ENCODE results near the gene INHBC.
"Not testable (repeated sequence)": the region's sequence is repeated elsewhere in the genome, so short reads cannot be mapped to it uniquely, and the experiment has no call there.

INHBC gene

GRCh38 chr12:57439762-57440266 is 5.2 kb downstream of the INHBC start:
- no peak overlapping the region for H3K27ac ChIP-seq
- no peaks in the 10 kb centered on the region for H3K36me3 ChIP-seq
- no peak overlapping the region for H3K4me3 ChIP-seq
- DNase-seq: no peak
- intact Hi-C loops (cut with DNase I; ENCODE audit: low total_unique reads): no loop called here
- no peak for TF ChIP-seq CTCF (IDR thresholded peaks at IDR 0.05)
- no peaks in the 10 kb centered on the region for H3K4me1 ChIP-seq
- H3K9me3 ChIP-seq: no peaks in the 10 kb centered on the region
- H3K27me3 ChIP-seq: no peaks in the 10 kb centered on the region

GRCh38 chr12:57441393-57441792 is 6.8 kb downstream of the INHBC start:
- DNase-seq; H3K27me3 ChIP-seq; intact Hi-C loops (cut with DNase I; ENCODE audit: low total_unique reads): not testable (repeated sequence)

GRCh38 chr12:57441846-57442427 is 7.4 kb downstream of the INHBC start:
- intact Hi-C loops (cut with DNase I; ENCODE audit: low total_unique reads): no loop called here
- no peak for DNase-seq
- no peak overlapping the region for H3K4me3 ChIP-seq
- H3K36me3 ChIP-seq: no peaks in the 10 kb centered on the region
- H3K27ac ChIP-seq: no peak overlapping the region
- no peaks in the 10 kb centered on the region for H3K4me1 ChIP-seq
- no peak for TF ChIP-seq CTCF (IDR thresholded peaks at IDR 0.05)
- no peaks in the 10 kb centered on the region for H3K9me3 ChIP-seq
- no peaks in the 10 kb centered on the region for H3K27me3 ChIP-seq

More at GRCh38 chr12:57441393-57441792, 6.8 kb downstream of the INHBC start:
- not testable (repeated sequence) for H3K4me3 ChIP-seq, H3K27ac ChIP-seq, H3K4me1 ChIP-seq, H3K36me3 ChIP-seq, H3K9me3 ChIP-seq

- H3K27ac ChIP-seq; H3K36me3 ChIP-seq; H3K4me1 ChIP-seq; intact Hi-C loops (cut with DNase I; ENCODE audit: low total_unique reads); H3K9me3 ChIP-seq; H3K4me3 ChIP-seq; H3K27me3 ChIP-seq; DNase-seq: not testable (repeated sequence)
These were observed 9.8 kb downstream of the INHBC start for GRCh38 chr12:57444337-57444736.

GRCh38 chr12:57444744-57445143 is 10.2 kb downstream of the INHBC start:
- no peak for TF ChIP-seq CTCF (IDR thresholded peaks at IDR 0.05)
- Histone ChIP-seq H3K27me3 (no peaks in the 10 kb centered on the region), H3K27ac (no peak overlapping the region), H3K9me3 (no peaks in the 10 kb centered on the region), H3K4me3 (no peak overlapping the region), H3K36me3 (no peaks in the 10 kb centered on the region), H3K4me1 (no peaks in the 10 kb centered on the region)
- intact Hi-C loops (cut with DNase I; ENCODE audit: low total_unique reads): no loop called here
- DNase-seq: no peak

- Histone ChIP-seq H3K36me3 (no peaks in the 10 kb centered on the region), H3K4me3 (no peak overlapping the region), H3K9me3 (no peaks in the 10 kb centered on the region), H3K27me3 (no peaks in the 10 kb centered on the region), H3K4me1 (peaks cover 0 to 5% (median 3%) of the 10 kb centered on the region in 4 donors), H3K27ac (no peak overlapping the region)
- TF ChIP-seq CTCF (IDR thresholded peaks at IDR 0.05): no peak
- no peak for DNase-seq
- intact Hi-C loops (cut with DNase I; ENCODE audit: low total_unique reads): no loop called here
These were observed 11.8 kb downstream of the INHBC start for GRCh38 chr12:57446292-57446960.

Data from tibial artery (tissue), 4 donors.